IMR-90 (cell line): ENCODE results near the gene BCL11A. TPM values are rescaled to one million over a fixed set of nuclear protein-coding genes. Genes with fewer than 3 reads are reported as not detected.
"Not testable (repeated sequence)": the region's sequence is repeated elsewhere in the genome, so short reads cannot be mapped to it uniquely, and the experiment has no call there.

Experiments
- ATAC-seq: fragments of 200-7000 bp; cut with Tn5 transposase; 2 replicates; pipeline ENCODE4 v1.9.1; 2020; ENCODE audit warnings: low read depth, mild to moderate bottlenecking, moderate library complexity
- BruUV-seq: library from RNA; stranded (reverse); fragments of 400-500 nt; replicated peaks from 2 replicates; lab custom pipeline; 2021; lab: Mats Ljungman, UMichigan
- CTCF ChIA-PET: fragments of 300-600 bp; formaldehyde crosslinking; extraction: SDS; loops from one replicate; lab custom pipeline; 2021; ENCODE audit warnings: antibody characterized with exemption; lab: Yijun Ruan, JAX
- POLR2A ChIA-PET: fragments of 300-600 bp; sonication (Branson Sonifier 250); formaldehyde crosslinking; loops from one replicate; lab custom pipeline; 2022; ENCODE audit warnings: antibody characterized with exemption; ENCODE audit not compliant: unreplicated experiment; lab: Charles Lee
- DNase-seq: peaks from one replicate; pipeline ENCODE4 v3.0.0; 2013
- H2AFZ ChIP-seq: replicated peaks from 2 replicates; pipeline ENCODE3; 2013; ENCODE audit warnings: low read length, mild to moderate bottlenecking; ENCODE audit not compliant: poor library complexity
- H2AK5ac ChIP-seq: 2 replicates; pipeline ENCODE4 v1.6.1; 2013; ENCODE audit warnings: low read depth, low read length, inconsistent platforms
- H2AK9ac ChIP-seq: replicated peaks from 2 replicates; pipeline ENCODE3; 2013; ENCODE audit warnings: mild to moderate bottlenecking, low read depth, low read length, moderate library complexity; ENCODE audit not compliant: poor library complexity
- H2BK120ac ChIP-seq: 2 replicates; pipeline ENCODE4 v1.6.1; 2013; ENCODE audit warnings: low read depth, low read length, inconsistent platforms
- H2BK15ac ChIP-seq: 3 replicates; pipeline ENCODE4 v1.6.1; 2013; ENCODE audit warnings: low read depth, low read length, inconsistent platforms
- H2BK20ac ChIP-seq: 2 replicates; pipeline ENCODE4 v1.6.1; 2013; ENCODE audit warnings: low read depth, mild to moderate bottlenecking, inconsistent platforms, low read length, moderate library complexity
- H2BK5ac ChIP-seq: 2 replicates; pipeline ENCODE4 v1.6.1; 2013; ENCODE audit warnings: mild to moderate bottlenecking, low read depth, low read length, inconsistent platforms; ENCODE audit not compliant: poor library complexity, severe bottlenecking
- H3K14ac ChIP-seq: replicated peaks from 2 replicates; pipeline ENCODE4 v1.6.1; 2013; ENCODE audit warnings: low read depth, low read length, inconsistent platforms
- H3K18ac ChIP-seq: 2 replicates; pipeline ENCODE4 v1.6.1; 2013; ENCODE audit warnings: low read depth, low read length, control low read depth
- H3K23ac ChIP-seq: 2 replicates; pipeline ENCODE4 v1.6.1; 2013; ENCODE audit warnings: low read depth, low read length, inconsistent platforms
- H3K27ac ChIP-seq: 2 replicates; pipeline ENCODE4 v1.5.1; 2013; ENCODE audit warnings: mild to moderate bottlenecking, control low read depth, low read length; ENCODE audit not compliant: insufficient read depth
- H3K27me3 ChIP-seq: 2 replicates; pipeline ENCODE4 v1.6.1; 2013; ENCODE audit warnings: low read length; ENCODE audit not compliant: control insufficient read depth, insufficient read depth
- H3K36me3 ChIP-seq: 2 replicates; pipeline ENCODE4 v1.6.1; 2013; ENCODE audit warnings: low read length, mixed read lengths; ENCODE audit not compliant: control insufficient read depth, insufficient read depth
- H3K4ac ChIP-seq: 2 replicates; pipeline ENCODE4 v1.6.1; 2013; ENCODE audit warnings: low read depth, low read length, inconsistent platforms
- H3K4me1 ChIP-seq: 2 replicates; pipeline ENCODE4 v1.6.1; 2013; ENCODE audit warnings: low read length, mixed read lengths; ENCODE audit not compliant: control insufficient read depth, insufficient read depth
- H3K4me2 ChIP-seq: 2 replicates; pipeline ENCODE4 v1.6.1; 2013; ENCODE audit warnings: low read depth, mild to moderate bottlenecking, control low read depth, low read length, moderate library complexity
- H3K4me3 ChIP-seq: 2 replicates; pipeline ENCODE4 v1.5.1; 2013; ENCODE audit warnings: low read depth, mild to moderate bottlenecking, control low read depth, low read length, moderate library complexity; ENCODE audit not compliant: insufficient read depth
- H3K56ac ChIP-seq: 2 replicates; pipeline ENCODE4 v1.6.1; 2013; ENCODE audit warnings: low read length, inconsistent platforms; ENCODE audit not compliant: insufficient read depth; ENCODE audit errors: extremely low read depth
- H3K79me1 ChIP-seq, 2 experiments: 2 replicates each; pipeline ENCODE4 v1.6.1; 2013; ENCODE audit warnings: low read length in 2 of 2, inconsistent platforms in 1 of 2, low read depth in 1 of 2
- H3K9ac ChIP-seq: 2 replicates; pipeline ENCODE4 v1.6.1; 2013; ENCODE audit warnings: low read depth, low read length, control low read depth
- H3K9me1 ChIP-seq: 2 replicates; pipeline ENCODE4 v1.6.1; 2013; ENCODE audit warnings: low read length, inconsistent platforms; ENCODE audit not compliant: insufficient read depth
- H3K9me3 ChIP-seq: 2 replicates; pipeline ENCODE4 v1.6.1; 2013; ENCODE audit warnings: low read length; ENCODE audit not compliant: control insufficient read depth, insufficient read depth
- H4K20me1 ChIP-seq: 2 replicates; pipeline ENCODE4 v1.6.1; 2013; ENCODE audit warnings: low read length, inconsistent platforms; ENCODE audit not compliant: insufficient read depth
- H4K5ac ChIP-seq: 2 replicates; pipeline ENCODE4 v1.6.1; 2013; ENCODE audit warnings: mild to moderate bottlenecking, low read depth, low read length, control low read depth
- H4K8ac ChIP-seq, 2 experiments: 2 replicates each; pipeline ENCODE4 v1.6.1; 2013; ENCODE audit warnings: low read depth in 2 of 2, low read length in 2 of 2, control low read depth in 1 of 2, inconsistent platforms in 1 of 2
- H4K91ac ChIP-seq: 2 replicates; pipeline ENCODE4 v1.6.1; 2013; ENCODE audit warnings: low read depth, low read length, inconsistent platforms; ENCODE audit not compliant: insufficient read depth
- WGBS, 2 experiments: methylation state at CpG; one replicate each; pipeline versions ENCODE4 v1.1.5 to v1.1.7; 2013; ENCODE audit warnings: missing lambda C conversion rate in 2 of 2; ENCODE audit not compliant: insufficient read length in 1 of 2; ENCODE audit errors: extremely low coverage in 2 of 2; 5-methylcytosine and 5-hydroxymethylcytosine counted together
- dilution Hi-C: fragments of 300-500 bp; cut with HindIII; formaldehyde crosslinking; loops from one replicate; pipeline ENCODE4 v1.14.3; 2018; ENCODE audit warnings: low sequenced_read_pairs; ENCODE audit not compliant: unreplicated experiment
- in situ Hi-C: fragments of 300-500 bp; cut with MboI; formaldehyde crosslinking; loops from 3 replicates; pipeline ENCODE4 v1.14.3; 2019; ENCODE audit warnings: low sequenced_read_pairs, inconsistent platforms, mixed read lengths
- intact Hi-C: fragments of 100-400 bp; cut with micrococcal nuclease; formaldehyde crosslinking; loops from 2 replicates; pipeline ENCODE4 v1.10.0; 2022
- polyA plus RNA-seq, 3 experiments: library from polyadenylated mRNA; depleted of rRNA; stranded (reverse); fragments of >200 nt; gene quantifications; 2 replicates each; pipeline ENCODE4 v1.2.3, GENCODE V29; 2012; ENCODE audit warnings: low replicate concordance in 1 of 3
- total RNA-seq: library from RNA; depleted of rRNA; stranded (reverse); fragments of >200 nt; gene quantifications from 2 replicates; pipeline ENCODE4 v1.2.3, GENCODE V29; 2012

The BCL11A gene
- total and polyA plus RNA-seq, 2 of the 4 experiments (the other 2 are of a cell fraction), result 1.0 to 1.1 TPM

- BruUV-seq, in situ Hi-C loops, H2BK20ac ChIP-seq, H3K27me3 ChIP-seq, H3K4me3 ChIP-seq, H3K36me3 ChIP-seq, H2AFZ ChIP-seq, H3K23ac ChIP-seq, H3K56ac ChIP-seq, H2BK15ac ChIP-seq, intact Hi-C loops, H4K8ac ChIP-seq, H4K20me1 ChIP-seq, H4K91ac ChIP-seq, POLR2A ChIA-PET, H3K14ac ChIP-seq, H3K9me3 ChIP-seq, H3K79me1 ChIP-seq, H3K27ac ChIP-seq, H3K9ac ChIP-seq, H3K18ac ChIP-seq, dilution Hi-C loops, DNase-seq, CTCF ChIA-PET, H4K5ac ChIP-seq, H2BK5ac ChIP-seq, H3K4me2 ChIP-seq, H2AK5ac ChIP-seq, H2BK120ac ChIP-seq, H2AK9ac ChIP-seq, ATAC-seq, H3K4ac ChIP-seq, H3K9me1 ChIP-seq, H3K4me1 ChIP-seq: not testable (repeated sequence)
- WGBS, 2 experiments, result no CpG with 5 or more reads among the region's 1 CpG
Observed at GRCh38 chr2:60417210-60417609, 136.2 kb downstream of the BCL11A start.
